ENCODE results near the gene AFAP1L2.

DNA sequence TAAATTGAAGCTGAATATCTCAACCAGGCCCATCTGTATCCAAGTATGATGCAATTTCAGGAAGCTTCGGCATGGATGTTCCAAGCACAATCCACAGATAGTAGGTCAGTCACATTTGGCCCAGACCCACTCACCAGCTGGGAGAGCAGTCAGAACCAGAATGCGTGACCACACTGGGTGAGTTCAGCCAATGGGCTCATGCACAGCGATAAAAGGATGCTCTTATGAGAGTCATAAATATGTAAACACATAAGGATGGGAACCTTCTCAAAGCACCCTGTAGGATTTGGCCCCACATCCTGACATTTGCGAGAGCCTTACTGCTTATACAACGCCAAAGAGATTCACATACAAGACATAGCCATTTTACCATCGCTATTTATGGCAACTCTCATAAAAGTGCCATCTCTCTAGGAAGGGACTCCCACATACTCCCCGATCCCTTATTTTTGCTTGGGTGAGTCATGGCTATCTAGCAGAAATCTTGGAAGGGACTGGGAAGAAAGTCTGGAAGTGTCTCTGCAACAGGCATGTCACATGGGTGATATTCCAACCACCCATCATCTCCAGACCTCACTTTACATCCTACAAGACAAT is 3.0 kb downstream of the AFAP1L2 start:
- TF ChIP-seq, protein P1, sequence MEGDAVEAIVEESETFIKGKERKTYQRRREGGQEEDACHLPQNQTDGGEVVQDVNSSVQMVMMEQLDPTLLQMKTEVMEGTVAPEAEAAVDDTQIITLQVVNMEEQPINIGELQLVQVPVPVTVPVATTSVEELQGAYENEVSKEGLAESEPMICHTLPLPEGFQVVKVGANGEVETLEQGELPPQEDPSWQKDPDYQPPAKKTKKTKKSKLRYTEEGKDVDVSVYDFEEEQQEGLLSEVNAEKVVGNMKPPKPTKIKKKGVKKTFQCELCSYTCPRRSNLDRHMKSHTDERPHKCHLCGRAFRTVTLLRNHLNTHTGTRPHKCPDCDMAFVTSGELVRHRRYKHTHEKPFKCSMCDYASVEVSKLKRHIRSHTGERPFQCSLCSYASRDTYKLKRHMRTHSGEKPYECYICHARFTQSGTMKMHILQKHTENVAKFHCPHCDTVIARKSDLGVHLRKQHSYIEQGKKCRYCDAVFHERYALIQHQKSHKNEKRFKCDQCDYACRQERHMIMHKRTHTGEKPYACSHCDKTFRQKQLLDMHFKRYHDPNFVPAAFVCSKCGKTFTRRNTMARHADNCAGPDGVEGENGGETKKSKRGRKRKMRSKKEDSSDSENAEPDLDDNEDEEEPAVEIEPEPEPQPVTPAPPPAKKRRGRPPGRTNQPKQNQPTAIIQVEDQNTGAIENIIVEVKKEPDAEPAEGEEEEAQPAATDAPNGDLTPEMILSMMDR (IDR thresholded peaks at IDR 0.05; ENCODE audit: low read length), result no peak
- no peak for TF ChIP-seq EZH2phosphoT487 (IDR thresholded peaks at IDR 0.05; ENCODE audit: low read length)
